ENCODE data around the gene MYO15B. TPM values are rescaled to one million over a fixed set of nuclear protein-coding genes. Genes with fewer than 3 reads are reported as not detected.

Gene MYO15B
- total and polyA plus RNA-seq, 2 donors (not counting 1 experiment from before 2014, with no cell fraction given) = 452 to 1,019 TPM

- DNase-seq (peak; percentile 68), ATAC-seq (ENCODE audit: low read depth) (peak; percentile 77)
- Mint-ChIP-seq H3K4me1 (no peaks in the 10 kb centered on the region), H3K27me3 (no peaks in the 10 kb centered on the region), H3K4me3 (no peak overlapping the region), H3K27ac (no peak overlapping the region), H3K9me3 (ENCODE audit: insufficient read depth) (no peaks in the 10 kb centered on the region)
- ChIA-PET CTCF (interaction anchor here (0.5 to 6.9 kb wide), 15 partner anchors 10 to 152 kb away, joined by 3 to 53 read pairs (median 3); partner anchors contain the start of gene SMIM5), POLR2A (interaction anchor here (0.5 to 0.6 kb wide), 2 partner anchors 149 to 254 kb away, joined by 3 to 9 read pairs; partner anchors contain the start of gene WBP2)
- Histone ChIP-seq H3K9ac (ENCODE audit: low read length) (no peak overlapping the region), H4K20me1 (ENCODE audit: control insufficient read depth, insufficient read depth, low read length, poor library complexity, severe bottlenecking) (no peaks in the 10 kb centered on the region), H3K9me3 (ENCODE audit: control extremely low read depth in 1 of 3, control insufficient read depth in 2 of 3, insufficient read depth in 1 of 3, low read length in 2 of 3) (no peaks in the 10 kb centered on the region), H3K4me3 (ENCODE audit: control extremely low read depth in 1 of 5, extremely low read depth in 1 of 5, insufficient read depth in 1 of 5, low read depth in 2 of 5, low read length in 4 of 5) (no peak overlapping the region), H2AFZ (ENCODE audit: insufficient read depth, low read depth, low read length, poor library complexity, severe bottlenecking) (no peak overlapping the region), H3K27me3 (replicated peaks in 1 of 4; ENCODE audit: control extremely low read depth in 1 of 4, control insufficient read depth in 3 of 4, insufficient read depth in 4 of 4, low read length in 3 of 4) (no peaks in the 10 kb centered on the region), H3K4me1 (ENCODE audit: control insufficient read depth in 2 of 2, insufficient read depth in 2 of 2, low read length in 2 of 2) (no peaks in the 10 kb centered on the region), H3K79me2 (ENCODE audit: control insufficient read depth, insufficient read depth, low read length) (no peaks in the 10 kb centered on the region), H3K27ac (ENCODE audit: low read length in 2 of 2) (no peak overlapping the region), H3K36me3 (replicated peaks in 1 of 2; ENCODE audit: control extremely low read depth in 1 of 2, control insufficient read depth in 1 of 2, extremely low read depth in 1 of 2, insufficient read depth in 2 of 2, low read length in 1 of 2) (no peaks in the 10 kb centered on the region), H3K4me2 (replicated peaks; ENCODE audit: low read depth, low read length, poor library complexity, severe bottlenecking) (no peak overlapping the region)
- intact Hi-C loops (cut with micrococcal nuclease) = loop anchor here (1.0 kb wide), 1 partner anchor 147 kb away; no protein-coding TSS in a partner anchor
- 77% methylated on average over 19 of the region's 28 CpGs for WGBS (ENCODE audit: insufficient coverage)
- no peak for TF ChIP-seq EZH2 (IDR thresholded peaks at IDR 0.05; ENCODE audit: borderline replicate concordance, insufficient read depth, low read depth, low read length, poor library complexity, severe bottlenecking)
- peak; percentile 76 for TF ChIP-seq CTCF (IDR thresholded peaks at IDR 0.05)
Observed at GRCh38 chr17:75601057-75601987, 13.7 kb downstream of the MYO15B start.

DNA sequence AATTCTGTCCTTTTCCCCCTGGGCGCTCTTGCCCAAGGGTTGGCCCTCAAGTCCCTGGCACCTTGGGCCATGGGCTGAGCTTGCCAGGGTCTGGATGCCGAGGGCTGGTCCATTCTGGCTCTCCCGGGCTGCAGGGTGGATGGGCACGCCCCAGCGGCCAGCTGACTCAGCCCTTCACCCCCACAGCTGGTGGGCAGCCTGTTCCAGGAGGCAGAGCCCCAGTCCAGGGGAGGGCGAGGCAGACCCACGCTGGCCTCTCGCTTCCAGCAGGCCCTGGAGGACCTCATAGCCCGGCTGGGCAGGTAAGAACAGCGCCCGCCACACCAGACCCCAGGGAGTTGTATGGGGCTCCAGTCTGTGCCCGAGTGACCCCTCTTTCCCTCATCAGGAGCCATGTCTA lies 15.0 kb downstream of the MYO15B start:
- intact Hi-C loops (cut with micrococcal nuclease) = no loop called here
- H3K4me3 Mint-ChIP-seq = no peak overlapping the region
- no peaks in the 10 kb centered on the region for H3K27me3 Mint-ChIP-seq
- ChIA-PET POLR2A (no interaction called here), CTCF (interaction anchor here (1.9 to 6.9 kb wide), 4 partner anchors 9 to 151 kb away, joined by 7 to 53 read pairs (median 11); partner anchors contain the start of gene SMIM5)
- Histone ChIP-seq H3K79me2 (ENCODE audit: control insufficient read depth, insufficient read depth, low read length) (no peaks in the 10 kb centered on the region), H3K9me3 (ENCODE audit: control extremely low read depth in 1 of 3, control insufficient read depth in 2 of 3, insufficient read depth in 1 of 3, low read length in 2 of 3) (no peaks in the 10 kb centered on the region), H3K4me1 (ENCODE audit: control insufficient read depth in 2 of 2, insufficient read depth in 2 of 2, low read length in 2 of 2) (no peaks in the 10 kb centered on the region), H4K20me1 (ENCODE audit: control insufficient read depth, insufficient read depth, low read length, poor library complexity, severe bottlenecking) (no peaks in the 10 kb centered on the region), H2AFZ (ENCODE audit: insufficient read depth, low read depth, low read length, poor library complexity, severe bottlenecking) (no peak overlapping the region), H3K27me3 (replicated peaks in 1 of 4; ENCODE audit: control extremely low read depth in 1 of 4, control insufficient read depth in 3 of 4, insufficient read depth in 4 of 4, low read length in 3 of 4) (no peaks in the 10 kb centered on the region), H3K4me2 (replicated peaks; ENCODE audit: low read depth, low read length, poor library complexity, severe bottlenecking) (no peak overlapping the region), H3K36me3 (replicated peaks in 1 of 2; ENCODE audit: control extremely low read depth in 1 of 2, control insufficient read depth in 1 of 2, extremely low read depth in 1 of 2, insufficient read depth in 2 of 2, low read length in 1 of 2) (peaks cover 0 to 2% of the 10 kb centered on the region in 2 experiments), H3K4me3 (ENCODE audit: control extremely low read depth in 1 of 5, extremely low read depth in 1 of 5, insufficient read depth in 1 of 5, low read depth in 2 of 5, low read length in 4 of 5) (no peak overlapping the region), H3K27ac (ENCODE audit: low read length in 2 of 2) (no peak overlapping the region), H3K9ac (ENCODE audit: low read length) (no peak overlapping the region)
- H3K4me1 Mint-ChIP-seq = no peaks in the 10 kb centered on the region
- TF ChIP-seq EZH2 (IDR thresholded peaks at IDR 0.05; ENCODE audit: borderline replicate concordance, insufficient read depth, low read depth, low read length, poor library complexity, severe bottlenecking) = no peak
- no peak for TF ChIP-seq CTCF (IDR thresholded peaks at IDR 0.05)
- no peak overlapping the region for H3K27ac Mint-ChIP-seq
- no peak for DNase-seq
- WGBS (ENCODE audit: insufficient coverage) = 89% methylated on average over 11 of the region's 12 CpGs
- no peak for ATAC-seq (ENCODE audit: low read depth)
- no peaks in the 10 kb centered on the region for H3K9me3 Mint-ChIP-seq (ENCODE audit: insufficient read depth)
